Neuronal stem cell (in vitro differentiated cells): ENCODE results near the gene TSNAXIP1.

ENCODE experiments used
- DNase-seq: peaks from one replicate; pipeline ENCODE4 v3.0.0-alpha.2; 2013; ENCODE audit warnings: low spot score
- H2AFZ ChIP-seq: one replicate; pipeline ENCODE4 v1.6.1; 2013; ENCODE audit warnings: mild to moderate bottlenecking, low read length, inconsistent platforms
- H2AK5ac ChIP-seq: 2 replicates; pipeline ENCODE4 v1.6.1; 2013; ENCODE audit warnings: low read depth, mild to moderate bottlenecking, inconsistent platforms, low read length, moderate library complexity, mixed read lengths
- H2BK120ac ChIP-seq: 2 replicates; pipeline ENCODE4 v1.6.1; 2013; ENCODE audit warnings: low read depth, mild to moderate bottlenecking, inconsistent platforms, low read length, moderate library complexity, mixed read lengths
- H2BK12ac ChIP-seq: one replicate; pipeline ENCODE4 v1.6.1; 2013; ENCODE audit warnings: low read length, inconsistent platforms
- H2BK15ac ChIP-seq: 2 replicates; pipeline ENCODE4 v1.6.1; 2013; ENCODE audit warnings: mild to moderate bottlenecking, low read length, inconsistent platforms, mixed read lengths
- H2BK5ac ChIP-seq: one replicate; pipeline ENCODE4 v1.6.1; 2013; ENCODE audit warnings: inconsistent platforms, mild to moderate bottlenecking, low read length, moderate library complexity
- H3K14ac ChIP-seq: one replicate; pipeline ENCODE4 v1.6.1; 2013; ENCODE audit warnings: low read length, inconsistent platforms
- H3K18ac ChIP-seq: 2 replicates; pipeline ENCODE4 v1.6.1; 2013; ENCODE audit warnings: low read length, inconsistent platforms
- H3K23ac ChIP-seq: 2 replicates; pipeline ENCODE4 v1.6.1; 2013; ENCODE audit warnings: low read depth, mild to moderate bottlenecking, mixed read lengths, low read length, inconsistent platforms; ENCODE audit not compliant: poor library complexity
- H3K27ac ChIP-seq: replicated peaks from 3 replicates; pipeline ENCODE4 v1.5.1; 2013; ENCODE audit warnings: low read length, inconsistent platforms
- H3K27me3 ChIP-seq, 3 experiments: 2 replicates each; pipeline ENCODE4 v1.6.1; 2013; ENCODE audit warnings: low read length in 3 of 3, mild to moderate bottlenecking in 2 of 3, inconsistent platforms in 1 of 3, low read depth in 1 of 3, mixed read lengths in 1 of 3, moderate library complexity in 1 of 3; ENCODE audit not compliant: control insufficient read depth in 3 of 3, insufficient read depth in 3 of 3
- H3K36me3 ChIP-seq, 2 donors: replicated peaks in 1 of 2; 2 replicates each; pipeline ENCODE4 v1.6.1; 2013; ENCODE audit warnings: low read length in 2 of 2; ENCODE audit not compliant: control insufficient read depth in 2 of 2, insufficient read depth in 2 of 2
- H3K4ac ChIP-seq: 2 replicates; pipeline ENCODE4 v1.6.1; 2013; ENCODE audit warnings: inconsistent platforms, mild to moderate bottlenecking, low read length, moderate library complexity
- H3K4me1 ChIP-seq, 2 donors: 1 replicate in 1 of 2; 2 replicates in 1 of 2; pipeline ENCODE4 v1.6.1; 2013; ENCODE audit warnings: low read length in 2 of 2, low read depth in 1 of 2; ENCODE audit not compliant: control insufficient read depth in 2 of 2, insufficient read depth in 1 of 2
- H3K4me2 ChIP-seq: one replicate; pipeline ENCODE4 v1.6.1; 2013; ENCODE audit warnings: mild to moderate bottlenecking, low read length, inconsistent platforms; ENCODE audit not compliant: insufficient read depth, poor library complexity, severe bottlenecking
- H3K4me3 ChIP-seq, 2 donors: 2 replicates each; pipeline ENCODE4 v1.5.1; 2013; ENCODE audit warnings: low read length in 2 of 2, mild to moderate bottlenecking in 2 of 2, inconsistent platforms in 1 of 2, moderate library complexity in 1 of 2
- H3K79me1 ChIP-seq: one replicate; pipeline ENCODE4 v1.6.1; 2013; ENCODE audit warnings: low read depth, mild to moderate bottlenecking, inconsistent platforms, low read length, moderate library complexity
- H3K9ac ChIP-seq: one replicate; pipeline ENCODE4 v1.6.1; 2013; ENCODE audit warnings: mild to moderate bottlenecking, low read depth, low read length, inconsistent platforms; ENCODE audit not compliant: poor library complexity
- H3K9me3 ChIP-seq, 2 donors: replicated peaks in 1 of 2; 2 replicates each; pipeline versions ENCODE3 to v1.6.1; 2013; ENCODE audit warnings: low read length in 2 of 2, mild to moderate bottlenecking in 2 of 2, inconsistent platforms in 1 of 2, low read depth in 1 of 2, mixed read lengths in 1 of 2, moderate library complexity in 1 of 2; ENCODE audit not compliant: control insufficient read depth in 2 of 2, insufficient read depth in 1 of 2
- H4K8ac ChIP-seq: one replicate; pipeline ENCODE4 v1.6.1; 2013; ENCODE audit warnings: low read depth, mild to moderate bottlenecking, inconsistent platforms, low read length, moderate library complexity
- H4K91ac ChIP-seq: one replicate; pipeline ENCODE4 v1.6.1; 2013; ENCODE audit warnings: low read length, low read depth, mild to moderate bottlenecking, inconsistent platforms; ENCODE audit not compliant: poor library complexity
- WGBS, 2 donors: extraction: QIAGEN DNeasy Blood & Tissue Kit; methylation state at CpG; one replicate each; pipeline ENCODE4 v1.1.7; 2013; ENCODE audit warnings: missing lambda C conversion rate in 2 of 2, mixed read lengths in 1 of 2; ENCODE audit not compliant: insufficient read length in 2 of 2, insufficient replicate concordance in 1 of 2; ENCODE audit errors: extremely low coverage in 2 of 2; 5-methylcytosine and 5-hydroxymethylcytosine counted together

The TSNAXIP1 gene

DNA sequence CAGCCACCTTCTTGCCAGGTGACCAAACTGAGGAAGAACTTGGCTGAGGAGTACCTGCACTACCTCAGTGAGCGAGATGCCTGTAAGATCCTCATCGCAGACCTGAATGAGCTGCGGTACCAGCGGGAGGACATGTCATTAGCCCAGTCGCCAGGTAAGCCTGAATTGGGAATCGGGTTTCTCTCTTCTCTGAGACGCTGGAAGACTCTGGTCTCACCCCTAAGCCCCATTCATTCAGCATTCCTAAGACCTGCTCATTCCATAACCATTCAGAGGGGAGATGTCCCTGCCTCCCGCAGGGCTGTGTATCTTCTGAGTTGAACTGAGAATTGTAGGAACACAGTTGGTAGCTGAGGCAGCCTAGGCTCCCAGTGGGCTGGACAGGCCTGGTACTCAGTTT, 18.4 kb downstream of the TSNAXIP1 start:
- Histone ChIP-seq H3K14ac (no peak overlapping the region), H4K8ac (no peak overlapping the region), H3K4me1 (peaks cover 0 to 4% of the 10 kb centered on the region in 2 donors), H3K9me3 (no peaks in the 10 kb centered on the region), H2AFZ (no peak overlapping the region), H3K4ac (no peak overlapping the region), H3K9ac (no peak overlapping the region), H3K4me2 (no peak overlapping the region), H3K36me3 (peaks cover 18 to 49% of the 10 kb centered on the region in 2 donors), H2BK15ac (no peak overlapping the region), H2BK12ac (no peak overlapping the region), H2AK5ac (no peak overlapping the region), H3K18ac (no peak overlapping the region), H4K91ac (no peak overlapping the region), H3K23ac (no peak overlapping the region), H3K4me3 (no peak overlapping the region), H2BK5ac (no peak overlapping the region), H3K27me3 (no peaks in the 10 kb centered on the region), H2BK120ac (no peak overlapping the region), H3K79me1 (no peaks in the 10 kb centered on the region), H3K27ac (no peak overlapping the region)
- no peak for DNase-seq
- WGBS, 2 donors: no CpG with 5 or more reads among the region's 8 CpGs

DNA sequence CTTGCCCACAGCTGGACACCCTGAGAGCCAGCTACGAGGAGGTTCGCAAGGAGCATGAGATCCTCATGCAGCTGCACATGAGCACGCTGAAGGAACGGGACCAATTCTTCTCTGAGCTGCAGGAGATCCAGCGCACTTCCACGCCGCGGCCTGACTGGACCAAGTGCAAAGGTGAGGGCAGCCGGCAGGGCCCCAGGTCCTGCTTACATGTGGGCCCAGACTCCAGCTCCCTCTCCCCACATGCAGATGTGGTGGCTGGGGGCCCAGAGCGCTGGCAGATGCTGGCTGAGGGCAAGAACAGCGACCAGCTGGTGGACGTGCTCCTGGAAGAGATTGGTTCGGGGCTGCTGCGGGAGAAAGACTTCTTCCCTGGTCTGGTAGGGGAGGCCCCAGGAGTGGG, 19.2 kb downstream of the TSNAXIP1 start:
- Histone ChIP-seq H3K4me3 (no peak overlapping the region), H4K8ac (no peak overlapping the region), H3K27ac (no peak overlapping the region), H3K9me3 (no peaks in the 10 kb centered on the region), H3K23ac (peak overlapping the region; percentile 60), H2BK12ac (no peak overlapping the region), H2BK15ac (peak overlapping the region; percentile 20), H3K4me1 (peaks cover 0 to 4% of the 10 kb centered on the region in 2 donors), H2AK5ac (no peak overlapping the region), H3K4me2 (no peak overlapping the region), H3K9ac (no peak overlapping the region), H2BK120ac (no peak overlapping the region), H3K79me1 (no peaks in the 10 kb centered on the region), H4K91ac (no peak overlapping the region), H2AFZ (no peak overlapping the region), H2BK5ac (no peak overlapping the region), H3K14ac (no peak overlapping the region), H3K18ac (peak overlapping the region; percentile 52), H3K4ac (no peak overlapping the region), H3K27me3 (no peaks in the 10 kb centered on the region), H3K36me3 (peaks cover 26 to 57% of the 10 kb centered on the region in 2 donors)
- WGBS, 2 donors: no CpG with 5 or more reads among the region's 14 CpGs
- DNase-seq: no peak

DNA sequence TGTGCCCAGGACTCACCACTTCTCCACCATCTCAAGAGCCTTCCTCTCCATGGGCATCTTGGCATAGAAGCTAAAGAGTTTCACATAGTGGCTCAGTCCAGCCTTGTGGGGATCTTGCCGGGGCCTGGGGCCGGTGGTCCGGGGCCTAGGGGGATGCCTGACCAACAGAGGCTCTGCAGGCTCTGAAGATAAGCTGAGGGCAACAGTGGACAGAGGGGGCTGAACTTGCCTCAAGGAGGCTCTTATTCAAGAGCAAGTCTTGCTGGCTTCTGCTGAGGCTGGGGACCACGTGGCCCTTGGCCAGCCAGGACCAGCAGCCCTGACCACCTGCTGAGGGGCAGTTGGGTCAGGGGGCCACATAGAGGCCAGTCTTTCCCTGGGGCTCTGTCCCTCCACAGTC, 22.0 kb downstream of the TSNAXIP1 start:
- Histone ChIP-seq H3K36me3 (peaks cover 35 to 73% of the 10 kb centered on the region in 2 donors), H3K27me3 (no peaks in the 10 kb centered on the region), H4K91ac (no peak overlapping the region), H3K4me1 (peaks cover 8 to 11% of the 10 kb centered on the region in 2 donors), H3K4me2 (no peak overlapping the region), H3K18ac (no peak overlapping the region), H2BK15ac (no peak overlapping the region), H3K27ac (no peak overlapping the region), H3K4me3 (no peak overlapping the region), H3K79me1 (peaks cover 3% of the 10 kb centered on the region), H4K8ac (no peak overlapping the region), H2BK5ac (no peak overlapping the region), H2BK120ac (no peak overlapping the region), H3K4ac (no peak overlapping the region), H3K23ac (no peak overlapping the region), H3K9me3 (no peaks in the 10 kb centered on the region), H3K9ac (no peak overlapping the region), H2AK5ac (no peak overlapping the region), H2AFZ (no peak overlapping the region), H2BK12ac (no peak overlapping the region), H3K14ac (no peak overlapping the region)
- WGBS, 2 donors: no CpG with 5 or more reads among the region's 4 CpGs
- DNase-seq: no peak

DNA sequence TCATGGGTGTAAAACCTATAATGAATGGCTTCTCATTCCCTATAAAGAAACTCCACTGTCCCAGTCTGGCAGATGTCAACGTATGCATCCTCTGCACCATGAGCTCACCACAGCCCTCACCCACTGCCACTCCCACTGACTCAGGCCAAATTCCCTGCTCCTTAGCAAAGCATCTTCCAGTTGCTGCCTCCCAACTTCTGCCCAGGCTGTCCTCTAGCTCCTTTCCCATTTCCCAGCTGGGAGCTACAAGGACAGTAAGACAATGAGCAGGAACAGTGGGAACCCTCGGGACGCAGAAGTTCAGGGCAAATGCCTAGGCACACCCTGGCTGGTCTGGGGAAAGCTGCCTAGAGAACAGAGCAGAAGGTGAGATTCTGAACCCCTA, 26.3 kb downstream of the TSNAXIP1 start:
- no peak overlapping the region for H2AK5ac ChIP-seq
- no peak overlapping the region for H3K4ac ChIP-seq
- H2AFZ ChIP-seq: peak overlapping the region; percentile 82
- no peak for DNase-seq
- H3K36me3 ChIP-seq: peaks cover 31 to 45% of the 10 kb centered on the region in 2 donors
- no peak overlapping the region for H3K23ac ChIP-seq
- no peak overlapping the region for H3K18ac ChIP-seq
- no peak overlapping the region for H3K27ac ChIP-seq
- no peak overlapping the region for H2BK5ac ChIP-seq
- WGBS, 2 donors: no CpG with 5 or more reads among the region's 3 CpGs
- peaks cover 6 to 8% of the 10 kb centered on the region in 2 donors for H3K4me1 ChIP-seq
- H2BK15ac ChIP-seq: no peak overlapping the region
- H3K27me3 ChIP-seq: no peaks in the 10 kb centered on the region
- peaks cover 3% of the 10 kb centered on the region for H3K79me1 ChIP-seq
- peak overlapping the region; percentile 94 for H3K4me2 ChIP-seq
- H2BK12ac ChIP-seq: no peak overlapping the region
- no peak overlapping the region for H4K91ac ChIP-seq
- no peaks in the 10 kb centered on the region for H3K9me3 ChIP-seq
- no peak overlapping the region for H4K8ac ChIP-seq
- peak overlapping the region; percentile 88 to 93 for H3K4me3 ChIP-seq
- no peak overlapping the region for H3K14ac ChIP-seq
- no peak overlapping the region for H2BK120ac ChIP-seq
- H3K9ac ChIP-seq: peak overlapping the region; percentile 65
